Measurements from ENCODE around the gene DSC2. TPM values are rescaled to one million over a fixed set of nuclear protein-coding genes. Genes with fewer than 3 reads are reported as not detected.

The DSC2 gene
- total RNA-seq, 1 donor = under 0.01 TPM

DNA sequence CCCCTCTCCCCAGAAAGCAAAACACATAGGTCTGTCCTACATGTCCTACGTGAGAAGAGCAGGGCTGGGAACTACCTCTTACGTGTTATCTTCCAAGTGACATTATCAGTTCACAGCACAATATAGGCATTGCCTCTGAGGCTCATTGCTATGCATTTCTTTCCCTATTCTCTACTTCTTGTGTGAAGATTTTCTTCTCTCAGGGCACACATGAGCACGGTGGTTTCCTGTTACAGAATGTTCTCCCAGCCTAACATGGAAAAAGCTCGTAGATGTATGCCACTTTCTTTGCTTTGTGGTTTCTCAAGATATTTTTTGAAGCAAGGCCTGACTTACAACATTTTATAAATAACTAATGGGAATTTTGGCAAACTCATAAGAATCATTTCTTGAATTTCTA is 40.3 kb downstream of the DSC2 start:
- H3K4me3 ChIP-seq (ENCODE audit: low read depth, low read length) = no peak overlapping the region
- DNase-seq (ENCODE audit: low read depth) = no peak
- TF ChIP-seq, protein P1, sequence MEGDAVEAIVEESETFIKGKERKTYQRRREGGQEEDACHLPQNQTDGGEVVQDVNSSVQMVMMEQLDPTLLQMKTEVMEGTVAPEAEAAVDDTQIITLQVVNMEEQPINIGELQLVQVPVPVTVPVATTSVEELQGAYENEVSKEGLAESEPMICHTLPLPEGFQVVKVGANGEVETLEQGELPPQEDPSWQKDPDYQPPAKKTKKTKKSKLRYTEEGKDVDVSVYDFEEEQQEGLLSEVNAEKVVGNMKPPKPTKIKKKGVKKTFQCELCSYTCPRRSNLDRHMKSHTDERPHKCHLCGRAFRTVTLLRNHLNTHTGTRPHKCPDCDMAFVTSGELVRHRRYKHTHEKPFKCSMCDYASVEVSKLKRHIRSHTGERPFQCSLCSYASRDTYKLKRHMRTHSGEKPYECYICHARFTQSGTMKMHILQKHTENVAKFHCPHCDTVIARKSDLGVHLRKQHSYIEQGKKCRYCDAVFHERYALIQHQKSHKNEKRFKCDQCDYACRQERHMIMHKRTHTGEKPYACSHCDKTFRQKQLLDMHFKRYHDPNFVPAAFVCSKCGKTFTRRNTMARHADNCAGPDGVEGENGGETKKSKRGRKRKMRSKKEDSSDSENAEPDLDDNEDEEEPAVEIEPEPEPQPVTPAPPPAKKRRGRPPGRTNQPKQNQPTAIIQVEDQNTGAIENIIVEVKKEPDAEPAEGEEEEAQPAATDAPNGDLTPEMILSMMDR (IDR thresholded peaks at IDR 0.05; ENCODE audit: insufficient read depth, low read depth, low read length) = no peak

DNA sequence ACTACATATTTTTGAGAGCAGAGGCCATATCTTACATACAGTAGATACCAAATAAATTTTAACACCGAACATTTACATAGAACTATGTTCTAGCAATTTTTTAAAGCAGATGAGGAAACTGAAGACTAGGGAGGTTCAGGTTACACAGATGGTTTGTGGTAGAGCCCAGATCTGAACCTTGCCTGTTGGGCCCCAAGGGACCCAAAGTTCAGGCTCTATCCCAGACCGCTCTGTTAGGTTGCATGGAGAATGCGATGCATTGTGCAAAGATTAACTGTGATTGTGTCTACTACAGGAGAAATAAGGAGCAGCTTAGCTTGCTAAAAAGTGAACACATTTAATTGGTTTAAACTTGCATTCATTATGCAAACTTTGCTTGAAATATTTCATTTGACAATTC is 43.3 kb downstream of the DSC2 start:
- no peak for DNase-seq (ENCODE audit: low read depth)
- H3K4me3 ChIP-seq (ENCODE audit: low read depth, low read length) = no peak overlapping the region
- TF ChIP-seq, protein P1 (IDR thresholded peaks at IDR 0.05; ENCODE audit: insufficient read depth, low read depth, low read length) = no peak

DNA sequence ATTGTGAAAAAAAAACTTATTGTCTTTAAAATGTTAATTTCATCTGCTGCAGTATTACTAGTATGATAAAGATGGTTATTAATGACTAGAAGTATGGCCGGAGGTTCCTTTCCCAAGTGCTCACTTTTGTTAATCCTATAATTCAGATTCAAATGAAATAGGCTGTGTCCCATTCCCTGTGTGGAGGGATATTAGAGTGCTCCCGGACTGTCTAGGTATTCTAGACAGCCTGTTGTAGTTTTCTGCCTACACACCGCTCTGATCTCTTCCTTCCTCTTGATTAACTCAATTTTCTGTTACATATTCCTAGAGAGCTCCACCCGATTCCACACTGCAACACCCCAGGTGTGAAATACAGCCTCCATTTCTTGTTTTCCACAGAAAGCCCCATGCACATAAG is 44.3 kb downstream of the DSC2 start:
- no peak overlapping the region for H3K4me3 ChIP-seq (ENCODE audit: low read depth, low read length)
- no peak for DNase-seq (ENCODE audit: low read depth)
- TF ChIP-seq, protein P1 (IDR thresholded peaks at IDR 0.05; ENCODE audit: insufficient read depth, low read depth, low read length) = no peak

DNA sequence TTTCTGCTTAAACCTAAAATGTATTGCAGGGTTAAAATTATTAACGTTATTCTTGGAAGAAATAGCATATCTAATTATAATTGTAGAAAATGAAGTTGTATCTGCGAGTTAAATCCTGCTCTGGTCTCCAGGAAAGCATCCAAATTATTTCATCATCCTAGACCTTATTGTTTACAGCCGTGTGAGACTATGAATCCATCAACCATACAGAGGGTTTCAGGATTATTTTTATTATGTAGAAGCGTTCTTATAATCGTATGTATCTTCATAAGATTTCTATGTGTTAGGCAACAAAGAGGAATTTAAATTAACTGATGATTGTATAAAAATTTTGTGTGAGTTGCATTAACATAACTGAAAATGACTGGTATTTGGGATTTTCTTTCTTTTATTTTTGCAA is 45.2 kb downstream of the DSC2 start:
- DNase-seq (ENCODE audit: low read depth) = no peak
- TF ChIP-seq, protein P1 (IDR thresholded peaks at IDR 0.05; ENCODE audit: insufficient read depth, low read depth, low read length) = no peak
- no peak overlapping the region for H3K4me3 ChIP-seq (ENCODE audit: low read depth, low read length)

DNA sequence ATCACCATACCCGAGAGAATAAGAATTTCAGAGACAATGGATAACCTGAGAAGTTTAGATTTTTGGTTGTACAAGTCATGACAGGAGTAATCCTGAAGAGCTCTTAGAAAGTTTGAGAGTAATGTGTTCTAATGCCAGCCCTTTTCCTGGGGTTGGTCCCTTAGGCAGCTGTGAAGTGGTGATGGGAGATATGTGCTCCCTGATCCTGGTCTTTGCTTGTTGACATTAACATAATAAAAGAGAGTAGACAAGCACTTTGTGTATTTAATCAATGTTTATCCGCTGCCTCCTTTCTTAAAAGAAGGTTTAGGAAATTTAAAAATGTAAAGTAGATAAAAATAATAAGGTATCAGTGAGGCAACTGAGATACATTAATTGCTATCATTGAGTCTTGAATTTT is 45.9 kb downstream of the DSC2 start:
- TF ChIP-seq, protein P1 (IDR thresholded peaks at IDR 0.05; ENCODE audit: insufficient read depth, low read depth, low read length) = no peak
- DNase-seq (ENCODE audit: low read depth) = no peak
- no peak overlapping the region for H3K4me3 ChIP-seq (ENCODE audit: low read depth, low read length)

DNA sequence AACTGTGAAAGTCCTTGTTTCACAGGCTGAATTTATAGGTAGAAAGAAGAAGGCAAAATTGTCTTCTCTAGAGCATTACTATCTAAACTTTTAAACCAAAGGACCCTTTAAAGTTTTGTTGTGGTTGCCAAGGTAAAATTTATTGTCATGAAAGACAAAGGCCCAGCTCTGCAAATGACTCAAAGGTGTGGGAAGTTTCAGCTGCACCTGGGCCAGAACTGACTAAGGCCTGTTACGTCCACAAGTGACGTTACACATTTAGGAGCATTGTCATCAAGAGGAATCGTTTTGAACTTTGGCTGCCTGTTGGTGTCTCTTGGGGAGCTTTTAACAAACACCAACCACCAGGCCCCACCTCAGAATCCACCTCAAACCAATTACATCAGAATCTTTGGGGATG is 51.6 kb downstream of the DSC2 start:
- TF ChIP-seq, protein P1 (IDR thresholded peaks at IDR 0.05; ENCODE audit: insufficient read depth, low read depth, low read length) = no peak
- no peak overlapping the region for H3K4me3 ChIP-seq (ENCODE audit: low read depth, low read length)
- no peak for DNase-seq (ENCODE audit: low read depth)

DNA sequence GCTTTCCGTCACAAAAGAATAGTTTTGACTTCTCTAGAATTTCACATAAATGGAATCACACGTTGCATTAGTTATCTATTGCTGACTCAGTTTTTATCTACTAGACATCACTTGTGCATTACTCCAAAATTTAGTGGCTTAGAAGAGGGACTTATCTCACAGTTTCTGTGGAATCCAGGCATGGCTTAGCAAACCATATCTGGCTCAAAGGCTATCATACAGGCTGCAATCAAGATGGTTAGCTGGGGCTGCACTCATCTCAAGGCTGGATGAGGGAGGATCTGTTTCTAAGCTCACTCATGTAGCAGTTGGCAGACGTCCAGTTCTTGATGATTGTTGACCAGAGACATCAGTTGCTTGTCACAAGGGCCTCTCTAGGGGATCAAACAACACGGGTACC is 53.0 kb downstream of the DSC2 start:
- H3K4me3 ChIP-seq (ENCODE audit: low read depth, low read length) = no peak overlapping the region
- TF ChIP-seq, protein P1 (IDR thresholded peaks at IDR 0.05; ENCODE audit: insufficient read depth, low read depth, low read length) = no peak
- DNase-seq (ENCODE audit: low read depth) = no peak

All from fibroblast of villous mesenchyme (primary cell).